Natural killer cell (primary cell): ENCODE measurements around the gene TUBA4A. TPM values are rescaled to one million over a fixed set of nuclear protein-coding genes. Genes with fewer than 3 reads are reported as not detected.
"Not testable (repeated sequence)": the region's sequence is repeated elsewhere in the genome, so short reads cannot be mapped to it uniquely, and the experiment has no call there.

Experiments
- ATAC-seq, 3 donors: fragments of 150-1000 bp in 2 of 3; fragments of 200-7000 bp in 1 of 3; cut with Tn5 transposase; 1 replicate in 1 of 3; 2 replicates in 2 of 3; pipeline ENCODE4 v1.10.0; 2021; ENCODE audit warnings: mild to moderate bottlenecking in 2 of 3, moderate library complexity in 2 of 3
- DNase-seq, 2 donors: peaks; one replicate each; pipeline versions ENCODE4 v3.0.0 to v3.0.0-alpha.2; 2013 to 2021; ENCODE audit warnings: mixed read lengths in 1 of 2
- H3K27ac ChIP-seq: one replicate; pipeline ENCODE4 v1.5.1; 2013; ENCODE audit warnings: mild to moderate bottlenecking, low read length
- H3K27me3 ChIP-seq: one replicate; pipeline ENCODE4 v1.6.1; 2013; ENCODE audit warnings: low read length; ENCODE audit not compliant: control insufficient read depth, insufficient read depth
- H3K36me3 ChIP-seq: one replicate; pipeline ENCODE4 v1.6.1; 2013; ENCODE audit warnings: low read length; ENCODE audit not compliant: control insufficient read depth, insufficient read depth
- H3K4me1 ChIP-seq: one replicate; pipeline ENCODE4 v1.6.1; 2013; ENCODE audit warnings: low read length; ENCODE audit not compliant: control insufficient read depth, insufficient read depth
- H3K4me3 ChIP-seq: one replicate; pipeline ENCODE4 v1.5.1; 2013; ENCODE audit warnings: low read length
- H3K9me3 ChIP-seq: one replicate; pipeline ENCODE4 v1.6.1; 2013; ENCODE audit warnings: low read length; ENCODE audit not compliant: control insufficient read depth, insufficient read depth
- H3K27ac Mint-ChIP-seq, 2 donors: one replicate each; pipeline ENCODE4 v1.8.0; 2022; ENCODE audit warnings: mild to moderate bottlenecking in 2 of 2, mixed read lengths in 2 of 2, moderate library complexity in 1 of 2
- H3K27me3 Mint-ChIP-seq, 2 donors: one replicate each; pipeline ENCODE4 v1.8.0; 2022; ENCODE audit warnings: low read depth in 2 of 2, mixed read lengths in 2 of 2
- H3K36me3 Mint-ChIP-seq: one replicate; pipeline ENCODE4 v1.8.0; 2022; ENCODE audit warnings: mixed read lengths
- H3K4me1 Mint-ChIP-seq, 2 donors: one replicate each; pipeline ENCODE4 v1.8.0; 2022; ENCODE audit warnings: mixed read lengths in 2 of 2
- H3K4me3 Mint-ChIP-seq: one replicate; pipeline ENCODE4 v1.8.0; 2022; ENCODE audit warnings: mild to moderate bottlenecking, moderate library complexity, mixed read lengths
- H3K9me3 Mint-ChIP-seq, 2 donors: one replicate each; pipeline ENCODE4 v1.8.0; 2022; ENCODE audit warnings: mixed read lengths in 2 of 2
- CTCF ChIP-seq: fragments of 200-600 bp; IDR thresholded peaks from one replicate; pipeline ENCODE4 v1.8.0; 2022; ENCODE audit warnings: antibody characterized with exemption
- WGBS: methylation state at CpG from one replicate; pipeline ENCODE4 v1.1.7; 2013; ENCODE audit warnings: missing lambda C conversion rate; ENCODE audit not compliant: insufficient coverage; 5-methylcytosine and 5-hydroxymethylcytosine counted together
- intact Hi-C: fragments of 100-400 bp; cut with micrococcal nuclease; formaldehyde crosslinking; loops from one replicate; pipeline ENCODE4 v1.14.2; 2022
- total RNA-seq, 4 donors: library from RNA; stranded (reverse); fragments of 120-200 nt in 1 of 4; gene quantifications; one replicate each; pipeline versions ENCODE4 v1.2.3 to v1.2.4, GENCODE V29; 2013 to 2022

TUBA4A gene
- total RNA-seq, 3 donors from 2014 or later (not counting 1 experiment from before 2014, with no cell fraction given), result 145 to 188 (median 146) TPM

GRCh38 chr2:219287580-219288265 lies 34.0 kb upstream of the TUBA4A start:
- no peaks in the 10 kb centered on the region for H3K9me3 ChIP-seq
- ATAC-seq (peak in 1 of 3 donors; percentile 34), DNase-seq (no peak)
- no peak overlapping the region for H3K27ac ChIP-seq
- peaks cover 28% of the 10 kb centered on the region for H3K36me3 ChIP-seq
- H3K27me3 Mint-ChIP-seq, result no peaks in the 10 kb centered on the region
- H3K4me3 Mint-ChIP-seq, result no peak overlapping the region
- H3K4me1 Mint-ChIP-seq, result peaks cover 5 to 6% of the 10 kb centered on the region in 2 donors
- no peak overlapping the region for H3K4me3 ChIP-seq
- no peaks in the 10 kb centered on the region for H3K9me3 Mint-ChIP-seq
- no peaks in the 10 kb centered on the region for H3K27me3 ChIP-seq
- no peaks in the 10 kb centered on the region for H3K36me3 Mint-ChIP-seq
- TF ChIP-seq CTCF, result no peak
- WGBS, result 59% methylated on average over 10 of the region's 10 CpGs
- peak overlapping the region; percentile 67 to 72 for H3K27ac Mint-ChIP-seq
- intact Hi-C loops, result no loop called here
- no peaks in the 10 kb centered on the region for H3K4me1 ChIP-seq

GRCh38 chr2:219287116-219287440 lies 33.4 kb upstream of the TUBA4A start:
- H3K4me1 ChIP-seq, H3K27me3 Mint-ChIP-seq: not testable (repeated sequence)
- H3K27ac Mint-ChIP-seq, result peak overlapping the region in 1 of 2 donors; percentile 72

GRCh38 chr2:219286436-219287115 lies 32.9 kb upstream of the TUBA4A start:
- intact Hi-C loops, result no loop called here
- peak overlapping the region; percentile 68 to 72 for H3K27ac Mint-ChIP-seq
- H3K9me3 ChIP-seq, result no peaks in the 10 kb centered on the region
- H3K4me3 ChIP-seq, result no peak overlapping the region
- no peak overlapping the region for H3K27ac ChIP-seq
- 95% methylated on average over 12 of the region's 12 CpGs for WGBS
- DNase-seq (no peak), ATAC-seq (no peak)
- no peaks in the 10 kb centered on the region for H3K9me3 Mint-ChIP-seq
- H3K36me3 ChIP-seq, result peaks cover 38% of the 10 kb centered on the region
- H3K27me3 ChIP-seq, result no peaks in the 10 kb centered on the region
- no peak for TF ChIP-seq CTCF
- no peak overlapping the region for H3K4me3 Mint-ChIP-seq
- H3K4me1 Mint-ChIP-seq, result peaks cover 5 to 6% of the 10 kb centered on the region in 2 donors
- H3K36me3 Mint-ChIP-seq, result no peaks in the 10 kb centered on the region
- H3K4me1 ChIP-seq, result no peaks in the 10 kb centered on the region
- no peaks in the 10 kb centered on the region for H3K27me3 Mint-ChIP-seq

More at GRCh38 chr2:219287116-219287440, 33.4 kb upstream of the TUBA4A start:
- ATAC-seq, H3K36me3 Mint-ChIP-seq, H3K4me3 ChIP-seq, H3K27me3 ChIP-seq, intact Hi-C loops, H3K27ac ChIP-seq, H3K4me3 Mint-ChIP-seq, H3K9me3 Mint-ChIP-seq, DNase-seq, H3K9me3 ChIP-seq, H3K4me1 Mint-ChIP-seq: not testable (repeated sequence)
- 81% methylated on average over 6 of the region's 6 CpGs for WGBS
- peaks cover 33% of the 10 kb centered on the region for H3K36me3 ChIP-seq

GRCh38 chr2:219285894-219286425 lies 32.2 kb upstream of the TUBA4A start:
- Histone ChIP-seq H3K4me1 (no peaks in the 10 kb centered on the region), H3K27ac (no peak overlapping the region), H3K4me3 (no peak overlapping the region), H3K9me3 (no peaks in the 10 kb centered on the region), H3K36me3 (peaks cover 44% of the 10 kb centered on the region), H3K27me3 (no peaks in the 10 kb centered on the region)
- H3K4me3 Mint-ChIP-seq, result no peak overlapping the region
- 97% methylated on average over 15 of the region's 17 CpGs for WGBS
- no peaks in the 10 kb centered on the region for H3K36me3 Mint-ChIP-seq
- no peaks in the 10 kb centered on the region for H3K9me3 Mint-ChIP-seq
- ATAC-seq (no peak), DNase-seq (no peak)
- TF ChIP-seq CTCF, result no peak
- intact Hi-C loops, result no loop called here
- peaks cover 5 to 12% of the 10 kb centered on the region in 2 donors for H3K4me1 Mint-ChIP-seq
- H3K27me3 Mint-ChIP-seq, result no peaks in the 10 kb centered on the region
- H3K27ac Mint-ChIP-seq, result peak overlapping the region; percentile 68 to 72
